Natural killer cell (primary cell): ENCODE data around the gene PITX1. TPM values are rescaled to one million over a fixed set of nuclear protein-coding genes. Genes with fewer than 3 reads are reported as not detected.
"Not testable (repeated sequence)": the region's sequence is repeated elsewhere in the genome, so short reads cannot be mapped to it uniquely, and the experiment has no call there.

Experiments used
- ATAC-seq, 3 donors: fragments of 150-1000 bp in 2 of 3; fragments of 200-7000 bp in 1 of 3; cut with Tn5 transposase; 1 replicate in 1 of 3; 2 replicates in 2 of 3; pipeline ENCODE4 v1.10.0; 2021; ENCODE audit warnings: mild to moderate bottlenecking in 2 of 3, moderate library complexity in 2 of 3
- DNase-seq, 2 donors: peaks; one replicate each; pipeline versions ENCODE4 v3.0.0 to v3.0.0-alpha.2; 2013 to 2021; ENCODE audit warnings: mixed read lengths in 1 of 2
- H3K27ac ChIP-seq: one replicate; pipeline ENCODE4 v1.5.1; 2013; ENCODE audit warnings: mild to moderate bottlenecking, low read length
- H3K27me3 ChIP-seq: one replicate; pipeline ENCODE4 v1.6.1; 2013; ENCODE audit warnings: low read length; ENCODE audit not compliant: control insufficient read depth, insufficient read depth
- H3K36me3 ChIP-seq: one replicate; pipeline ENCODE4 v1.6.1; 2013; ENCODE audit warnings: low read length; ENCODE audit not compliant: control insufficient read depth, insufficient read depth
- H3K4me1 ChIP-seq: one replicate; pipeline ENCODE4 v1.6.1; 2013; ENCODE audit warnings: low read length; ENCODE audit not compliant: control insufficient read depth, insufficient read depth
- H3K4me3 ChIP-seq: one replicate; pipeline ENCODE4 v1.5.1; 2013; ENCODE audit warnings: low read length
- H3K9me3 ChIP-seq: one replicate; pipeline ENCODE4 v1.6.1; 2013; ENCODE audit warnings: low read length; ENCODE audit not compliant: control insufficient read depth, insufficient read depth
- H3K27ac Mint-ChIP-seq, 2 donors: one replicate each; pipeline ENCODE4 v1.8.0; 2022; ENCODE audit warnings: mild to moderate bottlenecking in 2 of 2, mixed read lengths in 2 of 2, moderate library complexity in 1 of 2
- H3K27me3 Mint-ChIP-seq, 2 donors: one replicate each; pipeline ENCODE4 v1.8.0; 2022; ENCODE audit warnings: low read depth in 2 of 2, mixed read lengths in 2 of 2
- H3K36me3 Mint-ChIP-seq: one replicate; pipeline ENCODE4 v1.8.0; 2022; ENCODE audit warnings: mixed read lengths
- H3K4me1 Mint-ChIP-seq, 2 donors: one replicate each; pipeline ENCODE4 v1.8.0; 2022; ENCODE audit warnings: mixed read lengths in 2 of 2
- H3K4me3 Mint-ChIP-seq: one replicate; pipeline ENCODE4 v1.8.0; 2022; ENCODE audit warnings: mild to moderate bottlenecking, moderate library complexity, mixed read lengths
- H3K9me3 Mint-ChIP-seq, 2 donors: one replicate each; pipeline ENCODE4 v1.8.0; 2022; ENCODE audit warnings: mixed read lengths in 2 of 2
- WGBS: methylation state at CpG from one replicate; pipeline ENCODE4 v1.1.7; 2013; ENCODE audit warnings: missing lambda C conversion rate; ENCODE audit not compliant: insufficient coverage; 5-methylcytosine and 5-hydroxymethylcytosine counted together
- intact Hi-C: fragments of 100-400 bp; cut with micrococcal nuclease; formaldehyde crosslinking; loops from one replicate; pipeline ENCODE4 v1.14.2; 2022
- total RNA-seq, 4 donors: library from RNA; stranded (reverse); fragments of 120-200 nt in 1 of 4; gene quantifications; one replicate each; pipeline versions ENCODE4 v1.2.3 to v1.2.4, GENCODE V29; 2013 to 2022
- TF ChIP-seq, protein P1 (sequence below): fragments of 200-600 bp; IDR thresholded peaks from one replicate; pipeline ENCODE4 v1.8.0; 2022; ENCODE audit warnings: antibody characterized with exemption

Gene PITX1
- total RNA-seq, 3 donors from 2014 or later (not counting 1 experiment from before 2014, with no cell fraction given): not detected

DNA sequence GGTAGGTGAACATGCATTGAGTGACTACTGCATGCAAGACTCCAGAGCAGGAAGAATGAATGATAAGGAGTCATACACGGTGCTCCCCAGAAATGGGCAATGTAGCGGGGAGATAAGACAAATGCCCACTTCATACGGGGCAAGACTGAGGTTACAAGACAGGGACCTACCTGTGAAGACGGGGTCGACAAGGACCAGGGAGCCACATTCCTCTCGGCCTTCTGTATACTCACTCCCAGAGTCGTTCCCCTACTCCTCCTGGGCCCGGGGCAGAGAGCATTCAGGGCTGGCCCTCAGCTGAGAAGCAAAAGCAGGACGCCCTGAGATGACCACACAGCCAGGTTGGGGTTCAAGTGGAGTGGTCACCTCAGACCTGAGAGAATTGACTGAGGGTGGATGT lies 26.7 kb downstream of the PITX1 start:
- TF ChIP-seq, protein P1, sequence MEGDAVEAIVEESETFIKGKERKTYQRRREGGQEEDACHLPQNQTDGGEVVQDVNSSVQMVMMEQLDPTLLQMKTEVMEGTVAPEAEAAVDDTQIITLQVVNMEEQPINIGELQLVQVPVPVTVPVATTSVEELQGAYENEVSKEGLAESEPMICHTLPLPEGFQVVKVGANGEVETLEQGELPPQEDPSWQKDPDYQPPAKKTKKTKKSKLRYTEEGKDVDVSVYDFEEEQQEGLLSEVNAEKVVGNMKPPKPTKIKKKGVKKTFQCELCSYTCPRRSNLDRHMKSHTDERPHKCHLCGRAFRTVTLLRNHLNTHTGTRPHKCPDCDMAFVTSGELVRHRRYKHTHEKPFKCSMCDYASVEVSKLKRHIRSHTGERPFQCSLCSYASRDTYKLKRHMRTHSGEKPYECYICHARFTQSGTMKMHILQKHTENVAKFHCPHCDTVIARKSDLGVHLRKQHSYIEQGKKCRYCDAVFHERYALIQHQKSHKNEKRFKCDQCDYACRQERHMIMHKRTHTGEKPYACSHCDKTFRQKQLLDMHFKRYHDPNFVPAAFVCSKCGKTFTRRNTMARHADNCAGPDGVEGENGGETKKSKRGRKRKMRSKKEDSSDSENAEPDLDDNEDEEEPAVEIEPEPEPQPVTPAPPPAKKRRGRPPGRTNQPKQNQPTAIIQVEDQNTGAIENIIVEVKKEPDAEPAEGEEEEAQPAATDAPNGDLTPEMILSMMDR: no peak
- Mint-ChIP-seq H3K4me1 (no peaks in the 10 kb centered on the region), H3K4me3 (no peak overlapping the region), H3K27me3 (no peaks in the 10 kb centered on the region), H3K36me3 (no peaks in the 10 kb centered on the region), H3K9me3 (no peaks in the 10 kb centered on the region), H3K27ac (no peak overlapping the region)
- no peaks in the 10 kb centered on the region for H3K36me3 ChIP-seq
- DNase-seq (no peak), ATAC-seq (no peak)
- H3K4me3 ChIP-seq: no peak overlapping the region
- no peaks in the 10 kb centered on the region for H3K27me3 ChIP-seq
- no peak overlapping the region for H3K27ac ChIP-seq
- intact Hi-C loops: no loop called here
- H3K9me3 ChIP-seq: no peaks in the 10 kb centered on the region
- WGBS: 89% methylated on average over 9 of the region's 9 CpGs
- no peaks in the 10 kb centered on the region for H3K4me1 ChIP-seq

DNA sequence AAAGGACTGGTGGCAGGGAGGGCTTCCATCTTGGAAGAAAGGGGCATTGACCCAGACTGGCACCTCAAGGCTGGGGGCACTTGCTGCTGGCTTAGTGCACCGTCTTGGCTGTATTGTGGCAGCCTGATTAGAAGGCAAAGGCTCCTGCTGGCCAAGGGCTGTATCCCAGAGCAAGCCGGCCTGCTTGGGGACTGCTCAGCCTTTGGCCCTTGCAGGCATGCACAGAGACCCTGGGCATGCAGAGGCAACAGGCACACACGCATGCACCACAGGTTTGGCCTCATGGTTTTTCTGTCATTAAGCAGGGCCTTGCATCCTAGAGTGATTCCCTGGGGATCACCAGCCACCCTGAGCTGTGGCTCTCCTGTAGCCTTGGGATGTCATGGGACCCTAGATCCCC lies 29.0 kb downstream of the PITX1 start:
- intact Hi-C loops: no loop called here

DNA sequence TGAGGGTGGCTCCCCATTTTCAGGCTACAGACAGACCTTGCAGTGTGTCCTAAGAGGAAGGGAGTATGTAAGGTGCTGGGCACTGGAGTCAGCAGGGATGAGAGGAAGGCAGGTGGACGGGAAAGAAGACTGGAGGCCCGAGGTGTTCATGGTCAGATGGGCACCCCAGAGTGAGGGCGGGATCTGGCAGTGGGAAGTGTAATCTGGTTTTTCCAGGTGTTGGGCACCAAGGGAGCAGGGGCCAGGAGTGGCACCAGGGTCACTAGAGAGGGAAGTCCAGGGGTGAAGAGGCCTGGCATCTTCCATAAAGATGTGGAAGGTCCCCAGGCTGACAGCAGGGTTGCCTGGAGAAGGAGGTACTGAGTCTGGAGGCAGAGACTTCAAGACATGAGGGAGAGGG lies 29.7 kb downstream of the PITX1 start:
- no peak for DNase-seq
- Histone ChIP-seq H3K4me1 (no peaks in the 10 kb centered on the region), H3K4me3 (no peak overlapping the region), H3K9me3 (no peaks in the 10 kb centered on the region), H3K36me3 (no peaks in the 10 kb centered on the region), H3K27ac (no peak overlapping the region), H3K27me3 (no peaks in the 10 kb centered on the region)
- TF ChIP-seq, protein P1: no peak
- peak overlapping the region in 1 of 2 donors; percentile 33 for H3K27ac Mint-ChIP-seq
- H3K36me3 Mint-ChIP-seq: no peaks in the 10 kb centered on the region
- H3K4me3 Mint-ChIP-seq: no peak overlapping the region
- 86% methylated on average over 3 of the region's 3 CpGs for WGBS
- H3K9me3 Mint-ChIP-seq: no peaks in the 10 kb centered on the region
- intact Hi-C loops: no loop called here
- H3K27me3 Mint-ChIP-seq: no peaks in the 10 kb centered on the region
- ATAC-seq: no peak
- H3K4me1 Mint-ChIP-seq: no peaks in the 10 kb centered on the region

More for the DNA sequence above, 29.0 kb downstream of the PITX1 start:
- no peaks in the 10 kb centered on the region for H3K27me3 ChIP-seq
- H3K27ac Mint-ChIP-seq: no peak overlapping the region
- H3K4me3 ChIP-seq: no peak overlapping the region
- H3K4me1 Mint-ChIP-seq: no peaks in the 10 kb centered on the region
- H3K4me1 ChIP-seq: no peaks in the 10 kb centered on the region
- 76% methylated on average over 3 of the region's 3 CpGs for WGBS
- DNase-seq (no peak), ATAC-seq (no peak)
- no peaks in the 10 kb centered on the region for H3K27me3 Mint-ChIP-seq
- no peaks in the 10 kb centered on the region for H3K9me3 Mint-ChIP-seq
- no peak overlapping the region for H3K4me3 Mint-ChIP-seq
- H3K36me3 ChIP-seq: no peaks in the 10 kb centered on the region
- no peaks in the 10 kb centered on the region for H3K36me3 Mint-ChIP-seq
- no peaks in the 10 kb centered on the region for H3K9me3 ChIP-seq
- TF ChIP-seq, protein P1: no peak
- no peak overlapping the region for H3K27ac ChIP-seq

DNA sequence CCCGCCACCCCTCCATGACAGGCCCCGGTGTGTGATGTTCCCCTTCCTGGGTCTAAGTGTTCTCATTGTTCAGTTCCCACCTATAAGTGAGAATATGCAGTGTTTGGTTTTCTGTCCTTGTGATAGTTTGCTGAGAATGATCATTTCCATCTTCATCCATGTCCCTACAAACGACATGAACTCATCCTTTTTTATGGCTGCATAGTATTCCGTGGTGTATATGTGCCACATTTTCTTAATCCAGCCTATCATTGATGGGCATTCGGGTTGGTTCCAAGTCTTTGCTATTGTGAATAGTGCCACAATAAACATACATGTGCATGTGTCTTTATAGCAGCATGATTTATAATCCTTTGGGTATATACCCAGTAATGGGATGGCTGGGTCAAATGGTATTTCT lies 36.0 kb downstream of the PITX1 start:
- H3K27me3 ChIP-seq, ATAC-seq, H3K36me3 Mint-ChIP-seq, H3K27me3 Mint-ChIP-seq, H3K27ac Mint-ChIP-seq, intact Hi-C loops, DNase-seq, H3K9me3 ChIP-seq, H3K4me3 Mint-ChIP-seq, H3K4me1 ChIP-seq, H3K36me3 ChIP-seq, H3K9me3 Mint-ChIP-seq, H3K4me3 ChIP-seq, H3K4me1 Mint-ChIP-seq, H3K27ac ChIP-seq: not testable (repeated sequence)
- WGBS: 90% methylated on average over 3 of the region's 5 CpGs
